ENCODE measurements around the gene ZNF45. TPM values are rescaled to one million over a fixed set of nuclear protein-coding genes. Genes with fewer than 3 reads are reported as not detected.

Gene ZNF45
- total and polyA plus RNA-seq, 2 of the 13 experiments (the other 11 are each of a cell fraction or from before 2014, with no cell fraction given) = 2.4 to 11.3 TPM

- no peak for TF ChIP-seq ZNF451 (CRISPR knock-in tag; IDR thresholded peaks at IDR 0.05)
- TF ChIP-seq, protein P1, sequence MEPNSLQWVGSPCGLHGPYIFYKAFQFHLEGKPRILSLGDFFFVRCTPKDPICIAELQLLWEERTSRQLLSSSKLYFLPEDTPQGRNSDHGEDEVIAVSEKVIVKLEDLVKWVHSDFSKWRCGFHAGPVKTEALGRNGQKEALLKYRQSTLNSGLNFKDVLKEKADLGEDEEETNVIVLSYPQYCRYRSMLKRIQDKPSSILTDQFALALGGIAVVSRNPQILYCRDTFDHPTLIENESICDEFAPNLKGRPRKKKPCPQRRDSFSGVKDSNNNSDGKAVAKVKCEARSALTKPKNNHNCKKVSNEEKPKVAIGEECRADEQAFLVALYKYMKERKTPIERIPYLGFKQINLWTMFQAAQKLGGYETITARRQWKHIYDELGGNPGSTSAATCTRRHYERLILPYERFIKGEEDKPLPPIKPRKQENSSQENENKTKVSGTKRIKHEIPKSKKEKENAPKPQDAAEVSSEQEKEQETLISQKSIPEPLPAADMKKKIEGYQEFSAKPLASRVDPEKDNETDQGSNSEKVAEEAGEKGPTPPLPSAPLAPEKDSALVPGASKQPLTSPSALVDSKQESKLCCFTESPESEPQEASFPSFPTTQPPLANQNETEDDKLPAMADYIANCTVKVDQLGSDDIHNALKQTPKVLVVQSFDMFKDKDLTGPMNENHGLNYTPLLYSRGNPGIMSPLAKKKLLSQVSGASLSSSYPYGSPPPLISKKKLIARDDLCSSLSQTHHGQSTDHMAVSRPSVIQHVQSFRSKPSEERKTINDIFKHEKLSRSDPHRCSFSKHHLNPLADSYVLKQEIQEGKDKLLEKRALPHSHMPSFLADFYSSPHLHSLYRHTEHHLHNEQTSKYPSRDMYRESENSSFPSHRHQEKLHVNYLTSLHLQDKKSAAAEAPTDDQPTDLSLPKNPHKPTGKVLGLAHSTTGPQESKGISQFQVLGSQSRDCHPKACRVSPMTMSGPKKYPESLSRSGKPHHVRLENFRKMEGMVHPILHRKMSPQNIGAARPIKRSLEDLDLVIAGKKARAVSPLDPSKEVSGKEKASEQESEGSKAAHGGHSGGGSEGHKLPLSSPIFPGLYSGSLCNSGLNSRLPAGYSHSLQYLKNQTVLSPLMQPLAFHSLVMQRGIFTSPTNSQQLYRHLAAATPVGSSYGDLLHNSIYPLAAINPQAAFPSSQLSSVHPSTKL (CRISPR knock-in tag; IDR thresholded peaks at IDR 0.05) = 0 out of 2 replicates have a peak, but pooled peaks have one; percentile 26
- TF ChIP-seq, protein P2, sequence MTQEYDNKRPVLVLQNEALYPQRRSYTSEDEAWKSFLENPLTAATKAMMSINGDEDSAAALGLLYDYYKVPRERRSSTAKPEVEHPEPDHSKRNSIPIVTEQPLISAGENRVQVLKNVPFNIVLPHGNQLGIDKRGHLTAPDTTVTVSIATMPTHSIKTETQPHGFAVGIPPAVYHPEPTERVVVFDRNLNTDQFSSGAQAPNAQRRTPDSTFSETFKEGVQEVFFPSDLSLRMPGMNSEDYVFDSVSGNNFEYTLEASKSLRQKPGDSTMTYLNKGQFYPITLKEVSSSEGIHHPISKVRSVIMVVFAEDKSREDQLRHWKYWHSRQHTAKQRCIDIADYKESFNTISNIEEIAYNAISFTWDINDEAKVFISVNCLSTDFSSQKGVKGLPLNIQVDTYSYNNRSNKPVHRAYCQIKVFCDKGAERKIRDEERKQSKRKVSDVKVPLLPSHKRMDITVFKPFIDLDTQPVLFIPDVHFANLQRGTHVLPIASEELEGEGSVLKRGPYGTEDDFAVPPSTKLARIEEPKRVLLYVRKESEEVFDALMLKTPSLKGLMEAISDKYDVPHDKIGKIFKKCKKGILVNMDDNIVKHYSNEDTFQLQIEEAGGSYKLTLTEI (CRISPR knock-in tag; conservative IDR thresholded peaks at IDR 0.05) = no peak
- TF ChIP-seq NFKBIZ (CRISPR knock-in tag; IDR thresholded peaks at IDR 0.05) = peak; percentile 28; the same call in 1 of the 2 replicates
- TF ChIP-seq ZNF569 (CRISPR knock-in tag; IDR thresholded peaks at IDR 0.05; ENCODE audit: borderline replicate concordance) = no peak
- peak; percentile 74; the same call in 1 of the 2 replicates for TF ChIP-seq ZBTB10 (CRISPR knock-in tag; IDR thresholded peaks at IDR 0.05; ENCODE audit: borderline replicate concordance)
- peak; percentile 67; the same call in 1 of the 2 replicates for TF ChIP-seq PITX1 (CRISPR knock-in tag; IDR thresholded peaks at IDR 0.05)
- TF ChIP-seq, protein P3, sequence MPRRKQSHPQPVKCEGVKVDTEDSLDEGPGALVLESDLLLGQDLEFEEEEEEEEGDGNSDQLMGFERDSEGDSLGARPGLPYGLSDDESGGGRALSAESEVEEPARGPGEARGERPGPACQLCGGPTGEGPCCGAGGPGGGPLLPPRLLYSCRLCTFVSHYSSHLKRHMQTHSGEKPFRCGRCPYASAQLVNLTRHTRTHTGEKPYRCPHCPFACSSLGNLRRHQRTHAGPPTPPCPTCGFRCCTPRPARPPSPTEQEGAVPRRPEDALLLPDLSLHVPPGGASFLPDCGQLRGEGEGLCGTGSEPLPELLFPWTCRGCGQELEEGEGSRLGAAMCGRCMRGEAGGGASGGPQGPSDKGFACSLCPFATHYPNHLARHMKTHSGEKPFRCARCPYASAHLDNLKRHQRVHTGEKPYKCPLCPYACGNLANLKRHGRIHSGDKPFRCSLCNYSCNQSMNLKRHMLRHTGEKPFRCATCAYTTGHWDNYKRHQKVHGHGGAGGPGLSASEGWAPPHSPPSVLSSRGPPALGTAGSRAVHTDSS (CRISPR knock-in tag; conservative IDR thresholded peaks at IDR 0.05) = 0 out of 2 replicates have a peak, but pooled peaks have one; percentile 12
- TF ChIP-seq BCL6 (CRISPR knock-in tag; IDR thresholded peaks at IDR 0.05) = no peak
- TF ChIP-seq DNMT3B (CRISPR knock-in tag; conservative IDR thresholded peaks at IDR 0.05) = peak; percentile 77; the same call in 1 of the 2 replicates
- TF ChIP-seq ZNF547 (CRISPR knock-in tag; IDR thresholded peaks at IDR 0.05) = no peak
- TF ChIP-seq ZBTB34 (CRISPR knock-in tag; IDR thresholded peaks at IDR 0.05) = no peak
Measured at GRCh38 chr19:43934985-43935708, at the start of gene ZNF45 (continued).
